Endothelial cell of umbilical vein (primary cell): ENCODE results near the gene PYHIN1.

ENCODE experiments used
- CTCF ChIP-seq, 2 donors: IDR thresholded peaks; 1 replicate in 1 of 2; 2 replicates in 1 of 2; pipeline ENCODE4 v1.5.1; 2011; ENCODE audit warnings: low read length in 2 of 2, mild to moderate bottlenecking in 2 of 2, moderate library complexity in 2 of 2, control low read depth in 1 of 2, inconsistent platforms in 1 of 2, low read depth in 1 of 2; ENCODE audit not compliant: insufficient read depth in 1 of 2; ENCODE audit errors: extremely low read depth in 1 of 2
- EZH2 ChIP-seq: IDR thresholded peaks from 2 replicates; pipeline ENCODE4 v1.6.1; 2012; ENCODE audit warnings: borderline replicate concordance, low read depth, mild to moderate bottlenecking, moderate library complexity, low read length, inconsistent platforms; ENCODE audit not compliant: severe bottlenecking
- FOS ChIP-seq: IDR thresholded peaks from 2 replicates; pipeline ENCODE4 v1.6.1; 2011; ENCODE audit warnings: mild to moderate bottlenecking, low read length, moderate library complexity, borderline replicate concordance; ENCODE audit not compliant: insufficient read depth
- JUN ChIP-seq: IDR thresholded peaks from 2 replicates; pipeline ENCODE4 v1.6.1; 2011; ENCODE audit warnings: borderline replicate concordance, low read depth; ENCODE audit not compliant: insufficient read length, insufficient read depth
- MAX ChIP-seq: IDR thresholded peaks from 2 replicates; pipeline ENCODE4 v1.6.1; 2011; ENCODE audit not compliant: insufficient read depth, insufficient read length
- MYC ChIP-seq: IDR thresholded peaks from one replicate; pipeline ENCODE4 v1.6.1; 2011; ENCODE audit warnings: mild to moderate bottlenecking, low read depth, low read length
- POLR2A ChIP-seq: IDR thresholded peaks from 2 replicates; pipeline ENCODE4 v1.6.1; 2012; ENCODE audit warnings: low read depth, mild to moderate bottlenecking, control low read depth, low read length
- POLR2AphosphoS5 ChIP-seq: IDR thresholded peaks from 2 replicates; pipeline ENCODE4 v1.6.1; 2012; ENCODE audit warnings: low read depth, mild to moderate bottlenecking, control low read depth, low read length, moderate library complexity; ENCODE audit not compliant: insufficient read depth

- TF ChIP-seq CTCF (IDR thresholded peaks at IDR 0.05; ENCODE audit: extremely low read depth in 1 of 2, insufficient read depth in 1 of 2, low read depth in 1 of 2, low read length in 2 of 2): no peak
- TF ChIP-seq MAX: no peak
- no peak for TF ChIP-seq POLR2A
- no peak for TF ChIP-seq EZH2
- TF ChIP-seq MYC: no peak
- no peak for TF ChIP-seq POLR2AphosphoS5
- TF ChIP-seq JUN: no peak
- TF ChIP-seq FOS: no peak
Observed at GRCh38 chr1:158979229-158979628, 47.9 kb downstream of the PYHIN1 start.
